ENCODE data around the gene KLF7.

DNA sequence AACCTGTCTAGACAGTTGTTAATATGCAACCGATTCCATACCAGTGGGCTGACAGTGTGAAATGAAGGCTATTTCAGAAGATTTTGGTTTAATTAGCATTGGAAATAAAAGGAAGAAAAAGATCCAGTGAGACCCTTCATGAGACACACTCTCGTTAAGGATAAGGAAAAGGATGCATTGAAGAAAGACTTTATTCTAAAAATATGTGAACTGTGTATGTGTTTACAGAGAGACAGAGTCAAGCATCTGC, 2.1 kb downstream of the KLF7 start:
- TF ChIP-seq, protein P1, sequence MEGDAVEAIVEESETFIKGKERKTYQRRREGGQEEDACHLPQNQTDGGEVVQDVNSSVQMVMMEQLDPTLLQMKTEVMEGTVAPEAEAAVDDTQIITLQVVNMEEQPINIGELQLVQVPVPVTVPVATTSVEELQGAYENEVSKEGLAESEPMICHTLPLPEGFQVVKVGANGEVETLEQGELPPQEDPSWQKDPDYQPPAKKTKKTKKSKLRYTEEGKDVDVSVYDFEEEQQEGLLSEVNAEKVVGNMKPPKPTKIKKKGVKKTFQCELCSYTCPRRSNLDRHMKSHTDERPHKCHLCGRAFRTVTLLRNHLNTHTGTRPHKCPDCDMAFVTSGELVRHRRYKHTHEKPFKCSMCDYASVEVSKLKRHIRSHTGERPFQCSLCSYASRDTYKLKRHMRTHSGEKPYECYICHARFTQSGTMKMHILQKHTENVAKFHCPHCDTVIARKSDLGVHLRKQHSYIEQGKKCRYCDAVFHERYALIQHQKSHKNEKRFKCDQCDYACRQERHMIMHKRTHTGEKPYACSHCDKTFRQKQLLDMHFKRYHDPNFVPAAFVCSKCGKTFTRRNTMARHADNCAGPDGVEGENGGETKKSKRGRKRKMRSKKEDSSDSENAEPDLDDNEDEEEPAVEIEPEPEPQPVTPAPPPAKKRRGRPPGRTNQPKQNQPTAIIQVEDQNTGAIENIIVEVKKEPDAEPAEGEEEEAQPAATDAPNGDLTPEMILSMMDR (conservative IDR thresholded peaks at IDR 0.05; ENCODE audit: low read length), result no peak
- no peak for TF ChIP-seq EZH2phosphoT487 (IDR thresholded peaks at IDR 0.05; ENCODE audit: borderline replicate concordance, low read depth, low read length)
